Measurements from ENCODE around the gene CROCC2.

Gene CROCC2

GRCh38 chr2:240886023-240886565 lies 20.0 kb upstream of the CROCC2 start:
- no peak for TF ChIP-seq CTCF (conservative IDR thresholded peaks at IDR 0.05)
- TF ChIP-seq ZFX (IDR thresholded peaks at IDR 0.05), result no peak
- H3K27ac ChIP-seq, result no peak overlapping the region

GRCh38 chr2:240886678-240887609 lies 19.2 kb upstream of the CROCC2 start:
- H3K27ac ChIP-seq, result no peak overlapping the region
- TF ChIP-seq CTCF (conservative IDR thresholded peaks at IDR 0.05) (no peak), ZFX (IDR thresholded peaks at IDR 0.05) (no peak)

GRCh38 chr2:240887631-240888030 lies 18.5 kb upstream of the CROCC2 start:
- H3K27ac ChIP-seq, result no peak overlapping the region
- no peak for TF ChIP-seq CTCF (conservative IDR thresholded peaks at IDR 0.05)
- no peak for TF ChIP-seq ZFX (IDR thresholded peaks at IDR 0.05)

- no peak overlapping the region for H3K27ac ChIP-seq
- TF ChIP-seq CTCF (conservative IDR thresholded peaks at IDR 0.05) (no peak), ZFX (IDR thresholded peaks at IDR 0.05) (no peak)
These were observed 17.8 kb upstream of the CROCC2 start for GRCh38 chr2:240888130-240888889.

- no peak overlapping the region for H3K27ac ChIP-seq
- no peak for TF ChIP-seq CTCF (conservative IDR thresholded peaks at IDR 0.05)
- TF ChIP-seq ZFX (IDR thresholded peaks at IDR 0.05), result no peak
These were observed 17.1 kb upstream of the CROCC2 start for GRCh38 chr2:240888890-240889573.

GRCh38 chr2:240889601-240890560 lies 16.3 kb upstream of the CROCC2 start:
- H3K27ac ChIP-seq, result no peak overlapping the region
- no peak for TF ChIP-seq ZFX (IDR thresholded peaks at IDR 0.05)
- no peak for TF ChIP-seq CTCF (conservative IDR thresholded peaks at IDR 0.05)
